Upper lobe of left lung (tissue), 4 donors: Measurements from ENCODE around the gene JAK3.

ENCODE experiments used
- CTCF ChIP-seq, 6 experiments: fragments of 450-650 bp in 4 of 6; fragments of 200-600 bp in 2 of 6; sonication (generic) in 2 of 6; IDR thresholded peaks; one replicate each; pipeline ENCODE4 v1.5.1; 2016 to 2019; ENCODE audit warnings: antibody characterized with exemption in 6 of 6
- EP300 ChIP-seq, 4 donors: sonication (generic); formaldehyde crosslinking; IDR thresholded peaks; one replicate each; pipeline ENCODE4 v1.5.1; 2017; ENCODE audit warnings: antibody characterized with exemption in 4 of 4, control low read depth in 2 of 4
- POLR2A ChIP-seq, 4 donors: fragments of 450-650 bp; IDR thresholded peaks; one replicate each; pipeline ENCODE4 v1.5.1; 2016 to 2017; ENCODE audit warnings: antibody characterized with exemption in 4 of 4, mild to moderate bottlenecking in 2 of 4
- POLR2AphosphoS5 ChIP-seq, 2 donors: sonication (generic); formaldehyde crosslinking; IDR thresholded peaks; one replicate each; pipeline ENCODE4 v1.5.1; 2017; ENCODE audit warnings: antibody characterized with exemption in 2 of 2

GRCh38 chr19:17846146-17846545 lies 1.6 kb downstream of the JAK3 start:
- TF ChIP-seq CTCF (IDR thresholded peaks at IDR 0.05) (no peak), POLR2A (IDR thresholded peaks at IDR 0.05) (no peak), POLR2AphosphoS5 (IDR thresholded peaks at IDR 0.05) (no peak), EP300 (IDR thresholded peaks at IDR 0.05) (no peak)
